HG03469 (cell line): ENCODE measurements around the gene EML6.
"Not testable (repeated sequence)": the region's sequence is repeated elsewhere in the genome, so short reads cannot be mapped to it uniquely, and the experiment has no call there.

Experiments used
- ATAC-seq: cut with Tn5 transposase; IDR thresholded peaks from one replicate; pipeline ENCODE4 v1.9.1; 2021; ENCODE audit warnings: mild to moderate bottlenecking, moderate library complexity, moderate number of reproducible peaks; ENCODE audit not compliant: unreplicated experiment

Gene EML6

GRCh38 chr2:54871457-54872107 lies 148.1 kb downstream of the EML6 start:
- no peak for ATAC-seq

- no peak for ATAC-seq
Observed at GRCh38 chr2:54872780-54873179, 149.3 kb downstream of the EML6 start.

GRCh38 chr2:54873236-54873635 lies 149.8 kb downstream of the EML6 start:
- ATAC-seq, result not testable (repeated sequence)

GRCh38 chr2:54876764-54877163 lies 153.3 kb downstream of the EML6 start:
- no peak for ATAC-seq

GRCh38 chr2:54878182-54878581 lies 154.7 kb downstream of the EML6 start:
- no peak for ATAC-seq

- ATAC-seq, result no peak
Observed at GRCh38 chr2:54879032-54879431, 155.6 kb downstream of the EML6 start.

GRCh38 chr2:54879598-54880332 lies 156.3 kb downstream of the EML6 start:
- no peak for ATAC-seq

GRCh38 chr2:54880428-54880827 lies 157.0 kb downstream of the EML6 start:
- ATAC-seq, result no peak

GRCh38 chr2:54881759-54882158 lies 158.3 kb downstream of the EML6 start:
- ATAC-seq, result no peak

GRCh38 chr2:54885891-54886290 lies 162.4 kb downstream of the EML6 start:
- no peak for ATAC-seq

GRCh38 chr2:54887850-54888545 lies 164.5 kb downstream of the EML6 start:
- ATAC-seq, result no peak

GRCh38 chr2:54889053-54889452 lies 165.6 kb downstream of the EML6 start:
- ATAC-seq, result no peak

GRCh38 chr2:54891909-54892308 lies 168.4 kb downstream of the EML6 start:
- ATAC-seq, result no peak

- no peak for ATAC-seq
Observed at GRCh38 chr2:54894467-54894866, 171.0 kb downstream of the EML6 start.

- ATAC-seq, result no peak
Observed at GRCh38 chr2:54895730-54896129, 172.3 kb downstream of the EML6 start.

GRCh38 chr2:54897420-54898310 lies 174.2 kb downstream of the EML6 start:
- no peak for ATAC-seq

- no peak for ATAC-seq
Observed at GRCh38 chr2:54898456-54899226, 175.2 kb downstream of the EML6 start.

- ATAC-seq, result no peak
Observed at GRCh38 chr2:54899576-54900200, 176.2 kb downstream of the EML6 start.

- no peak for ATAC-seq
Observed at GRCh38 chr2:54901224-54901986, 177.9 kb downstream of the EML6 start.
